Measurements from ENCODE around the gene FLVCR2. TPM values are rescaled to one million over a fixed set of nuclear protein-coding genes. Genes with fewer than 3 reads are reported as not detected.

FLVCR2 gene
- under 1 TPM in 4 of 6 donors, not detected in 2; 0.22 to 0.69 (median 0.49) TPM for polyA plus RNA-seq (ENCODE audit: low read depth in 6 of 6)

GRCh38 chr14:75578102-75578785, at the start of gene FLVCR2:
Gene FLVCR2 (plus strand): TSS chr14:75578620. CDS start chr14:75578973, 353 bp downstream.
- peak within 1 kb of the TSS in 4 of 6 donors; percentile 72 to 95 (median 88) for H3K27ac Mint-ChIP-seq
- DNase-seq (peak; percentile 33), ATAC-seq (ENCODE audit: low read depth in 2 of 2) (peak; percentile 51 to 60)
- no peaks in the 10 kb centered on the region for H3K9me3 Mint-ChIP-seq
- peaks cover 7 to 19% (median 18%) of the 10 kb centered on the region in 3 donors for H3K4me1 Mint-ChIP-seq
- H3K36me3 Mint-ChIP-seq = no peaks in the 10 kb centered on the region
- peaks cover 5 to 12% (median 10%) of the 10 kb centered on the region in 3 donors for H3K27me3 Mint-ChIP-seq
- peak within 1 kb of the TSS; percentile 86 to 98 (median 96) for H3K4me3 Mint-ChIP-seq

DNA sequence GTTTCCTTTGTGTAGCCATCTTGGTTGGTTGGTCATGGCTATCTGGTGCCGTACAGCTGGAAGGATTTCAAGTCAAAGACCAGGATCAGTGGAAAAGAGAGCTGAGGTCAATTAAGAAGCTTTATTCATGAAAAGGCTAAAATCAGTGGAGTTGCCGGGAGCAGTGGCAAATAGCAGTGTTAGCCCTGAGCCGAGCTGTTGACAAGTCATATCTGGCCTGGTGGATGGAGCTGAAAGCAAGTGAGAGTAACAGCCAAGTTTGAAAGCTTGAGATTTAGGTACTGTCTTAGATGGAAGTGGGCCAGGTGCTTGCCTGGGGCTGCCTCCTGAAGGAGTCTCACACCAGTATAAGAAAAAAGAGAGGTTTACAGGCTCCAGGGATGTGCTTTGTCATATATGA, 47.2 kb upstream of the FLVCR2 start:
- Mint-ChIP-seq H3K9me3 (no peaks in the 10 kb centered on the region), H3K36me3 (peaks cover 14 to 19% of the 10 kb centered on the region in 2 donors), H3K27ac (peak overlapping the region in 1 of 6 donors; percentile 24), H3K4me3 (peak overlapping the region in 1 of 8 donors; percentile 8), H3K4me1 (peaks cover 1 to 12% (median 6%) of the 10 kb centered on the region in 3 donors), H3K27me3 (no peaks in the 10 kb centered on the region)
- DNase-seq = no peak
- no peak for ATAC-seq (ENCODE audit: low read depth in 2 of 2)

- H3K27ac Mint-ChIP-seq = peak overlapping the region in 1 of 6 donors; percentile 31
- peaks cover 0 to 11% (median 6%) of the 10 kb centered on the region in 3 donors for H3K4me1 Mint-ChIP-seq
- ATAC-seq (ENCODE audit: low read depth in 2 of 2) = no peak
- peaks cover 14 to 19% of the 10 kb centered on the region in 2 donors for H3K36me3 Mint-ChIP-seq
- DNase-seq = no peak
- no peak overlapping the region for H3K4me3 Mint-ChIP-seq
- no peaks in the 10 kb centered on the region for H3K9me3 Mint-ChIP-seq
- no peaks in the 10 kb centered on the region for H3K27me3 Mint-ChIP-seq
Observed at GRCh38 chr14:75531660-75532317, 46.6 kb upstream of the FLVCR2 start.

DNA sequence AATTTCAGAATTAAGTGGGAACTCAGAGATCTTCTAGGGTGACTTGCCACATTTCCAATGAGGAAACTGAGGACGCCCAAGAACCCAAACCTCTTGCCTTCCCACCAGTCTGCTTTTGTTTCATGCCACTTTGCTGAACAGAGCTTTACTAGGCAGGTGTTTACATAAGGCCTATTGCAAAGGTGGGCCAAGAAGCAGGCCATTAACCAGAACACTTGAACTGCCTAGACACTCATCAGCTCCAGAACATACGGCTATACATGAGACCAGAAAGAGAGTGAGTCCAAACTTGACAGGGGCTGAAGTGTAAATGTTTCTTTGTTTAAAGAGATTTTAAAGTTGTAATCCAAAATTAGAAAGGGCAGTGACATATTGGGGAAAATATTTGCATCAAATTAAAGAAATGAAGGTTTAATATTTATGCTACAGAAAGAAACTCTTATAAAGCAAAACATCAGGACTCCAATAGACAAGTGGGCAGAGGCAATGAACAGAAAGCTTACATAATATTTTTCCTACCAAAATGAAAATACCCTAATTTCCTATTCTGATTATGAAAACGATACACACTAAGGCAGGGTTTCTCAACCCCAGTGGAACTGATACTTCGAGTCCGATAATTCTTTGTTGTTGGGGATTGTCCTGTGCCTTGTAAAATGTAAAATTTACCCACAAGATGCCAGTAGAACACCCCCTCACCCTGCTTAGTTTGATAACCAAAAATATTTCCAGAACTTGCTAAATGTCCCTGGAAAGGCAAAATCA, 44.4 kb upstream of the FLVCR2 start:
- Mint-ChIP-seq H3K4me1 (peaks cover 0 to 8% (median 6%) of the 10 kb centered on the region in 3 donors), H3K36me3 (peaks cover 0 to 13% of the 10 kb centered on the region in 2 donors), H3K4me3 (no peak overlapping the region), H3K27ac (peak overlapping the region in 1 of 6 donors; percentile 39), H3K27me3 (no peaks in the 10 kb centered on the region), H3K9me3 (no peaks in the 10 kb centered on the region)
- ATAC-seq (ENCODE audit: low read depth in 2 of 2) = no peak
- DNase-seq = no peak

- Mint-ChIP-seq H3K4me1 (peaks cover 6 to 22% (median 14%) of the 10 kb centered on the region in 3 donors), H3K27ac (peak overlapping the region in 1 of 6 donors; percentile 52), H3K27me3 (no peaks in the 10 kb centered on the region), H3K36me3 (peaks cover 0 to 12% of the 10 kb centered on the region in 2 donors), H3K4me3 (no peak overlapping the region), H3K9me3 (no peaks in the 10 kb centered on the region)
- no peak for DNase-seq
- ATAC-seq (ENCODE audit: low read depth in 2 of 2) = no peak
Observed at GRCh38 chr14:75535164-75535898, 43.1 kb upstream of the FLVCR2 start.

DNA sequence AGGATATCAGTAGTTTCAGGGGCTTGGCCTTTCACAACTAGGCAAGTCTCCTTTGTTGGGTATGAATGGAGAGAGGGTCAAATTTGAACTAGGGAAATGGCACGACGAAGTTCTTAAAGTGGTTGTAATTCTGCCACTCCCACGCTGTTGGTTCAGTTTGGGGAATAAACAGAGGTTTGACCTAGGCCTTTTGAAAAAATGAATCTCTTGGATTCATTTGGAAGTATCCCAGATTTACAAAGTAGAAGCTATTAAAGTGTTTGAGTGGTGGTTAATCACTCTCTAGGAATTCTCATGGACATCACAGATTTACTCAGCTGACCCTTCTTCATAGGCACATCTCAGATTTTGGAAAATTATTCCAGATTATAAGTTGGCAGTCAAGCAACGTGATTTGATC, 41.3 kb upstream of the FLVCR2 start:
- H3K4me1 Mint-ChIP-seq = peaks cover 8 to 39% (median 19%) of the 10 kb centered on the region in 3 donors
- H3K27ac Mint-ChIP-seq = peak overlapping the region in 1 of 6 donors; percentile 40
- ATAC-seq (ENCODE audit: low read depth in 2 of 2) (no peak), DNase-seq (no peak)
- no peaks in the 10 kb centered on the region for H3K9me3 Mint-ChIP-seq
- no peaks in the 10 kb centered on the region for H3K27me3 Mint-ChIP-seq
- H3K4me3 Mint-ChIP-seq = no peak overlapping the region
- H3K36me3 Mint-ChIP-seq = peaks cover 0 to 7% of the 10 kb centered on the region in 2 donors

DNA sequence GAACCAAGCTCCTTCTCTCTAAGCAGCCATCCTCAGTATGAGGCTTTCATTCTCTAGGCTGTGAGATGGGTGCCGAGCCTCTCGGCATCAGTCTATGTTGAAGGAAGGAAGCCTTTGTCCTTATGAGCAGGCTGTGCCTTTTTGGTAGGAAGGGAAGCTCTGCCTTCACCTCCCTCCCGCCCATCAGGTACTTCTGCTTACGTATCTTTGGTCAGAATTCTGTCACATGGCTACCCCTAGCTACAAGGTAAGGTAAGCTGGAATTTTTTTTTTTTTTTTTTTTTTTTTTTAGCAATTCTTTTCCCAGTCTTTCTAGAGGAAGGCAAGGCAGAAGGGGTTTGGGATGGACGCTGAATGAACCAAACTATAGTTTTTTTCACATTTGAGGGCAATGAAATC, 39.3 kb upstream of the FLVCR2 start:
- ATAC-seq (ENCODE audit: low read depth in 2 of 2) (no peak), DNase-seq (no peak)
- peak overlapping the region in 5 of 6 donors; percentile 32 to 85 (median 60) for H3K27ac Mint-ChIP-seq
- H3K27me3 Mint-ChIP-seq = no peaks in the 10 kb centered on the region
- H3K36me3 Mint-ChIP-seq = peaks cover 0 to 7% of the 10 kb centered on the region in 2 donors
- H3K4me3 Mint-ChIP-seq = peak overlapping the region in 2 of 8 donors; percentile 50 to 72
- peaks cover 21 to 49% (median 32%) of the 10 kb centered on the region in 3 donors for H3K4me1 Mint-ChIP-seq
- H3K9me3 Mint-ChIP-seq = no peaks in the 10 kb centered on the region

DNA sequence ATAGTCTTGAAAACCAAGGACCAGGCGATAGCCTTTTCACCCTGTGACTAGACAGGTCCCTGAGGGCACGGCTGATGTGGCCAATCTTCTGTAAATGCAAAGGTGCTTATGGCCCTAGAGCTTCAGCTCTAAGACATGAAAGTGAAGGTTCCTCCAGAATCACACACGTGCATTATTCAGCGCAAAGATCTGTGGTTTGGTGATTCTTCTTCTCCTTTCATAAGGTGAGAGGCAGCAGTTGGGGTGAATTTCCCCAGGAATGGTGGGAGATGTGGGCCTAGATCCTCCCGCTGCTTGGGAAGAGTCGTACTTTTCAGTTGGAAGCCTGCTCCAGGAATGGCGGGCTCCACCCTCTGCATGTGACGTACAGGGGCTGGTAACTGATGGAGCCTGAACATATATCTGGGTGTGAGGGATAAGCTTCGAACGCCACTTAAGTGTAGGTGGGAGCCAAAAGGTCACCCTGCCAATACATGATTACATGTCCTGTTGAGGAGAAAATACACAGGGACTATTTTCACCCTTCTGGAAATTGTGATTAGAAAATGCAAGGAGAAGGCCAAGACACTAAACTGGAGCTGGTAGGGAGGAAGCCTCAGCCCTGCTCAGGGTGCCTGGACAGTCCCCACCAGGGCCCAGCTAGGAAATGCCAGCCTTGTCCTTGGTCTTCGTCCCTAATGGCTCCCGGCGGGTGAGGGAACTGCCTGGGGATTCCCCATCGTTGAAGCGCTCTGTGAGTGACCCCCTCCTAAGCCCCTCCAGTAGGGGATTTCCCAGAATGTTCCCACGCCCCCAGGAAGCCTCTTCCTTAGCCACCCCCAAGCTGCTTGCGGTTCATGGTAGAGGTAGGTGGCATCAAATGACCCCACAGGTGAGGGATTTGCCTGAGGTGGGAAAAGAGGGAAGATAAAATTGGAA, 38.6 kb upstream of the FLVCR2 start:
- peaks cover 21 to 49% (median 32%) of the 10 kb centered on the region in 3 donors for H3K4me1 Mint-ChIP-seq
- peak overlapping the region in 4 of 8 donors; percentile 29 to 72 (median 41) for H3K4me3 Mint-ChIP-seq
- no peaks in the 10 kb centered on the region for H3K9me3 Mint-ChIP-seq
- H3K36me3 Mint-ChIP-seq = peaks cover 0 to 7% of the 10 kb centered on the region in 2 donors
- peak overlapping the region in 5 of 6 donors; percentile 28 to 95 (median 85) for H3K27ac Mint-ChIP-seq
- DNase-seq (no peak), ATAC-seq (ENCODE audit: low read depth in 2 of 2) (peak; percentile 36 to 61)
- no peaks in the 10 kb centered on the region for H3K27me3 Mint-ChIP-seq

GRCh38 chr14:75540479-75540851, 38.0 kb upstream of the FLVCR2 start:
- ATAC-seq (ENCODE audit: low read depth in 2 of 2) = no peak
- H3K27me3 Mint-ChIP-seq = no peaks in the 10 kb centered on the region
- DNase-seq = no peak
- peaks cover 21 to 49% (median 32%) of the 10 kb centered on the region in 3 donors for H3K4me1 Mint-ChIP-seq
- peaks cover 0 to 7% of the 10 kb centered on the region in 2 donors for H3K36me3 Mint-ChIP-seq
- H3K27ac Mint-ChIP-seq = peak overlapping the region in 3 of 6 donors; percentile 51 to 85 (median 76)
- no peaks in the 10 kb centered on the region for H3K9me3 Mint-ChIP-seq
- H3K4me3 Mint-ChIP-seq = no peak overlapping the region

DNA sequence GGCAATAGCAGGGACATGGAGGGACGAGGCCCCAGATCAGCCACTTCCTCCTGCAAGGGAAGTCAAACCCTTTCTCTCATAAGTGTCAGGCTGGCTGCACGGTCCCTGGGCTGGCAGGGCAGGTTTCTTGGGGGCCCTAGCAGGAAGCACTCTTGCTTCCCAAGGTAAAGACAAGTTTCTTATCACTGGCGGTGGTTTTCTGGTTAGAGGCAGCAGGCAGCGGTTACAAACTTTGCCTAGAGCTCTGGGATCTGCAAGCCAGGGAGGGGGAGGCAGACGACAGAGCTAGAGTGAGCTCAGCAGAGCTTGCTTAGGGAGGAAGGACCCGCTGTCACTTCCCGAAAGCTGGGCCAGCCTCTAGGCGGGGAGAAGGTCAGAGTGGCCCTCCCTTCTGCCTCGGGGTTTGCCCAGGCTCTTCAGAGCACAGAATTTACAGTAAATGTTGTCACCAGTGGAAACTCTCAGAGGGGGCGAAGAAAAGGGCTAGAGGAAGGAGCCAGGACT, 35.8 kb upstream of the FLVCR2 start:
- H3K4me1 Mint-ChIP-seq = peaks cover 27 to 49% (median 28%) of the 10 kb centered on the region in 3 donors
- no peaks in the 10 kb centered on the region for H3K9me3 Mint-ChIP-seq
- peaks cover 0 to 11% of the 10 kb centered on the region in 2 donors for H3K36me3 Mint-ChIP-seq

GRCh38 chr14:75543253-75543652, 35.2 kb upstream of the FLVCR2 start:
- Mint-ChIP-seq H3K27ac (peak overlapping the region; percentile 17 to 97 (median 82)), H3K9me3 (no peaks in the 10 kb centered on the region), H3K36me3 (peaks cover 0 to 13% of the 10 kb centered on the region in 2 donors), H3K27me3 (no peaks in the 10 kb centered on the region), H3K4me1 (peaks cover 26 to 48% (median 28%) of the 10 kb centered on the region in 3 donors), H3K4me3 (peak overlapping the region; percentile 61 to 92 (median 82))
- ATAC-seq (ENCODE audit: low read depth in 2 of 2) (no peak), DNase-seq (no peak)

More for the DNA sequence above, 35.8 kb upstream of the FLVCR2 start:
- Mint-ChIP-seq H3K27ac (peak overlapping the region; percentile 17 to 97 (median 86)), H3K4me3 (peak overlapping the region; percentile 61 to 92 (median 82)), H3K27me3 (no peaks in the 10 kb centered on the region)
- peak; percentile 89 to 94 for ATAC-seq (ENCODE audit: low read depth in 2 of 2)
- peak; percentile 47 for DNase-seq

All from naive B cell (primary cell).